HG03571 (cell line): ENCODE data around the gene WDR37.
A peak's percentile ranks its signal among the peaks of the same experiment; 100 is the strongest.
"Not testable (repeated sequence)": the region's sequence is repeated elsewhere in the genome, so short reads cannot be mapped to it uniquely, and the experiment has no call there.

Source experiments
- ATAC-seq: cut with Tn5 transposase; IDR thresholded peaks from one replicate; pipeline ENCODE4 v1.9.1; 2021; ENCODE audit not compliant: unreplicated experiment

The WDR37 gene

GRCh38 chr10:1040133-1040532 lies 16.1 kb upstream of the WDR37 start:
- no peak for ATAC-seq

- no peak for ATAC-seq
Observed at GRCh38 chr10:1041514-1041913, 14.7 kb upstream of the WDR37 start.

GRCh38 chr10:1043532-1043995 lies 12.6 kb upstream of the WDR37 start:
- ATAC-seq: peak; percentile 53

- ATAC-seq: no peak
Observed at GRCh38 chr10:1044146-1044545, 12.0 kb upstream of the WDR37 start.

GRCh38 chr10:1044964-1045363 lies 11.2 kb upstream of the WDR37 start:
- ATAC-seq: no peak

- ATAC-seq: no peak
Observed at GRCh38 chr10:1045415-1045814, 10.8 kb upstream of the WDR37 start.

- ATAC-seq: no peak
Observed at GRCh38 chr10:1047937-1048336, 8.2 kb upstream of the WDR37 start.

- ATAC-seq: no peak
Observed at GRCh38 chr10:1048349-1048731, 7.8 kb upstream of the WDR37 start.

- peak; percentile 75 for ATAC-seq
Observed at GRCh38 chr10:1048732-1049424, 7.3 kb upstream of the WDR37 start, which contains the start of gene IDI1. Gene IDI1 (minus strand): TSS chr10:1049119. CDS start chr10:1049003, 116 bp downstream.

- ATAC-seq: no peak
Observed at GRCh38 chr10:1049425-1049958, 6.7 kb upstream of the WDR37 start.

GRCh38 chr10:1050145-1050544 lies 6.0 kb upstream of the WDR37 start:
- ATAC-seq: no peak

GRCh38 chr10:1050554-1050953 lies 5.6 kb upstream of the WDR37 start:
- no peak for ATAC-seq

- ATAC-seq: no peak
Observed at GRCh38 chr10:1054684-1055083, 1.5 kb upstream of the WDR37 start.

GRCh38 chr10:1057106-1057657 lies 997 bp downstream of the WDR37 start:
- ATAC-seq: no peak

- no peak for ATAC-seq
Observed at GRCh38 chr10:1058017-1058416, 1.8 kb downstream of the WDR37 start.

- ATAC-seq: no peak
Observed at GRCh38 chr10:1059902-1060301, 3.7 kb downstream of the WDR37 start.

GRCh38 chr10:1061930-1062774 lies 6.0 kb downstream of the WDR37 start:
- no peak for ATAC-seq

- no peak for ATAC-seq
Observed at GRCh38 chr10:1063232-1063865, 7.2 kb downstream of the WDR37 start.

GRCh38 chr10:1064964-1065247 lies 8.7 kb downstream of the WDR37 start:
- ATAC-seq: no peak

GRCh38 chr10:1066734-1067133 lies 10.5 kb downstream of the WDR37 start:
- not testable (repeated sequence) for ATAC-seq
